Measurements from ENCODE around the gene SPOCK1.

The SPOCK1 gene

GRCh38 chr5:137136991-137137632 lies 362.0 kb downstream of the SPOCK1 start:
- no peak for TF ChIP-seq CTCF (IDR thresholded peaks at IDR 0.05)
- H3K27me3 Mint-ChIP-seq (ENCODE audit: low read depth, poor library complexity), result peaks cover 4% of the 10 kb centered on the region
- no peak overlapping the region for H3K4me3 Mint-ChIP-seq
- H3K27ac Mint-ChIP-seq, result no peak overlapping the region
- H3K9me3 Mint-ChIP-seq, result peaks cover 3% of the 10 kb centered on the region
- no peak for DNase-seq
- H3K36me3 Mint-ChIP-seq (ENCODE audit: low read depth), result no peaks in the 10 kb centered on the region
- peaks cover 58% of the 10 kb centered on the region for H3K4me1 Mint-ChIP-seq

- DNase-seq, result no peak
- H3K4me1 Mint-ChIP-seq, result peaks cover 51% of the 10 kb centered on the region
- no peak for TF ChIP-seq CTCF (IDR thresholded peaks at IDR 0.05)
- H3K36me3 Mint-ChIP-seq (ENCODE audit: low read depth), result no peaks in the 10 kb centered on the region
- H3K9me3 Mint-ChIP-seq, result peaks cover 9% of the 10 kb centered on the region
- peaks cover 4% of the 10 kb centered on the region for H3K27me3 Mint-ChIP-seq (ENCODE audit: low read depth, poor library complexity)
- peak overlapping the region; percentile 0 for H3K4me3 Mint-ChIP-seq
- H3K27ac Mint-ChIP-seq, result peak overlapping the region; percentile 14
Measured at GRCh38 chr5:137134920-137135532, 364.1 kb downstream of the SPOCK1 start.

- Mint-ChIP-seq H3K4me3 (no peak overlapping the region), H3K36me3 (ENCODE audit: low read depth) (no peaks in the 10 kb centered on the region), H3K9me3 (peaks cover 14% of the 10 kb centered on the region), H3K27me3 (ENCODE audit: low read depth, poor library complexity) (peaks cover 5% of the 10 kb centered on the region), H3K4me1 (peaks cover 36% of the 10 kb centered on the region), H3K27ac (no peak overlapping the region)
- DNase-seq, result no peak
- TF ChIP-seq CTCF (IDR thresholded peaks at IDR 0.05), result no peak
Measured at GRCh38 chr5:137129886-137130680, 369.0 kb downstream of the SPOCK1 start.

- Mint-ChIP-seq H3K4me3 (no peak overlapping the region), H3K9me3 (peaks cover 14% of the 10 kb centered on the region), H3K27me3 (ENCODE audit: low read depth, poor library complexity) (peaks cover 7% of the 10 kb centered on the region), H3K27ac (no peak overlapping the region), H3K36me3 (ENCODE audit: low read depth) (no peaks in the 10 kb centered on the region), H3K4me1 (peaks cover 19% of the 10 kb centered on the region)
- DNase-seq, result no peak
- no peak for TF ChIP-seq CTCF (IDR thresholded peaks at IDR 0.05)
Measured at GRCh38 chr5:137128012-137128411, 371.1 kb downstream of the SPOCK1 start.

GRCh38 chr5:137126829-137127228 lies 372.3 kb downstream of the SPOCK1 start:
- Mint-ChIP-seq H3K27me3 (ENCODE audit: low read depth, poor library complexity) (peaks cover 7% of the 10 kb centered on the region), H3K4me1 (peaks cover 26% of the 10 kb centered on the region), H3K4me3 (no peak overlapping the region), H3K36me3 (ENCODE audit: low read depth) (no peaks in the 10 kb centered on the region), H3K9me3 (peaks cover 14% of the 10 kb centered on the region), H3K27ac (no peak overlapping the region)
- no peak for TF ChIP-seq CTCF (IDR thresholded peaks at IDR 0.05)
- no peak for DNase-seq

All from nephron progenitor cell (in vitro differentiated cells).